ENCODE results near the gene BRD9. TPM values are rescaled to one million over a fixed set of nuclear protein-coding genes. Genes with fewer than 3 reads are reported as not detected.
"Not testable (repeated sequence)": the region's sequence is repeated elsewhere in the genome, so short reads cannot be mapped to it uniquely, and the experiment has no call there.

BRD9 gene
- total RNA-seq, 4 donors from 2014 or later = 29.6 to 91.3 (median 37.9) TPM

- in situ Hi-C loops (cut with MboI; ENCODE audit: low pct_ligation_motif_present in 1 of 4, low pct_unique_long_range_greater_than_20kb in 1 of 4, low sequenced_read_pairs in 3 of 4) = loop anchor here in 1 of 4 donors (25.0 kb wide), 1 partner anchor 259 kb away; no protein-coding TSS in a partner anchor
- DNase-seq = no peak
- Histone ChIP-seq H3K27ac (no peak overlapping the region), H3K36me3 (no peaks in the 10 kb centered on the region), H3K4me1 (peaks cover 0 to 8% (median 7%) of the 10 kb centered on the region in 4 donors), H3K9me3 (no peaks in the 10 kb centered on the region), H3K4me3 (no peak overlapping the region), H3K27me3 (peaks cover 21% of the 10 kb centered on the region)
- WGBS, 2 donors (ENCODE audit: low coverage in 1 of 2) = 90 to 95% methylated on average over 2 to 9 of the region's 9 CpGs
- intact Hi-C loops (cut with DNase I; ENCODE audit: low total_unique reads) = loop anchor here (10.0 kb wide), 1 partner anchor 223 kb away; no protein-coding TSS in a partner anchor
- TF ChIP-seq POLR2AphosphoS5 (IDR thresholded peaks at IDR 0.05) (no peak), EP300 (IDR thresholded peaks at IDR 0.05; ENCODE audit: low read depth) (no peak), POLR2A (IDR thresholded peaks at IDR 0.05) (no peak)
- TF ChIP-seq, protein P1, sequence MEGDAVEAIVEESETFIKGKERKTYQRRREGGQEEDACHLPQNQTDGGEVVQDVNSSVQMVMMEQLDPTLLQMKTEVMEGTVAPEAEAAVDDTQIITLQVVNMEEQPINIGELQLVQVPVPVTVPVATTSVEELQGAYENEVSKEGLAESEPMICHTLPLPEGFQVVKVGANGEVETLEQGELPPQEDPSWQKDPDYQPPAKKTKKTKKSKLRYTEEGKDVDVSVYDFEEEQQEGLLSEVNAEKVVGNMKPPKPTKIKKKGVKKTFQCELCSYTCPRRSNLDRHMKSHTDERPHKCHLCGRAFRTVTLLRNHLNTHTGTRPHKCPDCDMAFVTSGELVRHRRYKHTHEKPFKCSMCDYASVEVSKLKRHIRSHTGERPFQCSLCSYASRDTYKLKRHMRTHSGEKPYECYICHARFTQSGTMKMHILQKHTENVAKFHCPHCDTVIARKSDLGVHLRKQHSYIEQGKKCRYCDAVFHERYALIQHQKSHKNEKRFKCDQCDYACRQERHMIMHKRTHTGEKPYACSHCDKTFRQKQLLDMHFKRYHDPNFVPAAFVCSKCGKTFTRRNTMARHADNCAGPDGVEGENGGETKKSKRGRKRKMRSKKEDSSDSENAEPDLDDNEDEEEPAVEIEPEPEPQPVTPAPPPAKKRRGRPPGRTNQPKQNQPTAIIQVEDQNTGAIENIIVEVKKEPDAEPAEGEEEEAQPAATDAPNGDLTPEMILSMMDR (IDR thresholded peaks at IDR 0.05) = no peak
Measured at GRCh38 chr5:921456-922435, 29.1 kb upstream of the BRD9 start.

DNA sequence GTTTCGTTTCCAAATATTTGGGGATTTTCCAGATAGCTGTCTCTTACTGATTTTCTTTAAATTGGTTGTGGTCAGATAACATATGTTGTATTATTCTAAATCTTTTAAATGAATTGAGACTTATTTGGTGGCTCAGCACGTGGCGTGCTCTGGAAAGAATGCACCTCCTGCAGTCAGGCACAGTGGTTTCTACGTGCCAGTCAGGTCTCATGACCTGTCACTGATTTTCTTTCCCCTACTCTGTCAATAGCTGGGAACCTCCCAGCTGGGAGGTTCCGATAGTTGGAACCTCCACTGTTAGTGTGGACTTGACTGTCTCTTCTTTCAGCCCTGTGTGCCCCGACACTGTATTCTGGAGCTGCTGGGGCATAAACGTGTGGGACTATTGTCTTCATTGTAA, 27.7 kb upstream of the BRD9 start:
- in situ Hi-C loops (cut with MboI; ENCODE audit: low pct_ligation_motif_present in 1 of 4, low pct_unique_long_range_greater_than_20kb in 1 of 4, low sequenced_read_pairs in 3 of 4) (loop anchor here in 1 of 4 donors (25.0 kb wide), 1 partner anchor 258 kb away; no protein-coding TSS in a partner anchor), intact Hi-C loops (cut with DNase I; ENCODE audit: low total_unique reads) (loop anchor here (10.0 kb wide), 1 partner anchor 224 kb away; no protein-coding TSS in a partner anchor)
- Histone ChIP-seq H3K4me1 (no peaks in the 10 kb centered on the region), H3K4me3 (no peak overlapping the region), H3K36me3 (no peaks in the 10 kb centered on the region), H3K9me3 (no peaks in the 10 kb centered on the region), H3K27me3 (peaks cover 7% of the 10 kb centered on the region), H3K27ac (no peak overlapping the region)
- DNase-seq = no peak
- TF ChIP-seq POLR2A (IDR thresholded peaks at IDR 0.05) (no peak), POLR2AphosphoS5 (IDR thresholded peaks at IDR 0.05) (no peak), EP300 (IDR thresholded peaks at IDR 0.05; ENCODE audit: low read depth) (no peak)
- TF ChIP-seq, protein P1 (IDR thresholded peaks at IDR 0.05) = no peak
- 87 to 99% methylated on average over 5 to 7 of the region's 7 CpGs for WGBS, 2 donors (ENCODE audit: low coverage in 1 of 2)

GRCh38 chr5:919356-920000, 26.9 kb upstream of the BRD9 start:
- Histone ChIP-seq H3K27me3 (no peaks in the 10 kb centered on the region), H3K27ac (no peak overlapping the region), H3K4me3 (no peak overlapping the region), H3K36me3 (no peaks in the 10 kb centered on the region), H3K4me1 (no peaks in the 10 kb centered on the region), H3K9me3 (no peaks in the 10 kb centered on the region)
- no peak for DNase-seq
- no peak for TF ChIP-seq POLR2AphosphoS5 (IDR thresholded peaks at IDR 0.05)
- TF ChIP-seq EP300 (IDR thresholded peaks at IDR 0.05; ENCODE audit: low read depth) = no peak
- TF ChIP-seq POLR2A (IDR thresholded peaks at IDR 0.05) = no peak
- TF ChIP-seq, protein P1 (IDR thresholded peaks at IDR 0.05) = no peak
- in situ Hi-C loops (cut with MboI; ENCODE audit: low pct_ligation_motif_present in 1 of 4, low pct_unique_long_range_greater_than_20kb in 1 of 4, low sequenced_read_pairs in 3 of 4) = loop anchor here in 1 of 4 donors (25.0 kb wide), 1 partner anchor 257 kb away; no protein-coding TSS in a partner anchor
- 92 to 93% methylated on average over 2 to 9 of the region's 9 CpGs for WGBS, 2 donors (ENCODE audit: low coverage in 1 of 2)
- intact Hi-C loops (cut with DNase I; ENCODE audit: low total_unique reads) = no loop called here

GRCh38 chr5:918717-919116, 26.1 kb upstream of the BRD9 start:
- H3K27me3 ChIP-seq; H3K4me1 ChIP-seq; H3K27ac ChIP-seq; DNase-seq; intact Hi-C loops (cut with DNase I; ENCODE audit: low total_unique reads); H3K36me3 ChIP-seq; H3K9me3 ChIP-seq; H3K4me3 ChIP-seq: not testable (repeated sequence)
- in situ Hi-C loops (cut with MboI; ENCODE audit: low pct_ligation_motif_present in 1 of 4, low pct_unique_long_range_greater_than_20kb in 1 of 4, low sequenced_read_pairs in 3 of 4) = loop anchor here in 1 of 4 donors (25.0 kb wide), 1 partner anchor 256 kb away; no protein-coding TSS in a partner anchor
- 97 to 100% methylated on average over 2 to 5 of the region's 5 CpGs for WGBS, 2 donors (ENCODE audit: low coverage in 1 of 2)

Data from transverse colon (tissue), 4 donors.